Epithelial cell of prostate (primary cell): ENCODE data around the gene RAB38.
A peak's percentile ranks its signal among the peaks of the same experiment; 100 is the strongest.

Experiments
- DNase-seq: peaks from one replicate; pipeline ENCODE4 v3.0.0-alpha.2; 2011; ENCODE audit warnings: low read depth, low spot score
- H3K27ac ChIP-seq: fragments of 450-650 bp; 2 replicates; pipeline ENCODE4 v1.5.1; 2017; ENCODE audit warnings: mild to moderate bottlenecking

RAB38 gene

GRCh38 chr11:88171982-88172381 lies 3.3 kb downstream of the RAB38 start:
- no peak for DNase-seq
- peak overlapping the region; percentile 99 for H3K27ac ChIP-seq

- H3K27ac ChIP-seq: peak overlapping the region; percentile 99
- DNase-seq: no peak
Measured at GRCh38 chr11:88170673-88171072, 4.6 kb downstream of the RAB38 start.

- no peak for DNase-seq
- H3K27ac ChIP-seq: peak overlapping the region; percentile 99
Measured at GRCh38 chr11:88169881-88170280, 5.4 kb downstream of the RAB38 start.

DNA sequence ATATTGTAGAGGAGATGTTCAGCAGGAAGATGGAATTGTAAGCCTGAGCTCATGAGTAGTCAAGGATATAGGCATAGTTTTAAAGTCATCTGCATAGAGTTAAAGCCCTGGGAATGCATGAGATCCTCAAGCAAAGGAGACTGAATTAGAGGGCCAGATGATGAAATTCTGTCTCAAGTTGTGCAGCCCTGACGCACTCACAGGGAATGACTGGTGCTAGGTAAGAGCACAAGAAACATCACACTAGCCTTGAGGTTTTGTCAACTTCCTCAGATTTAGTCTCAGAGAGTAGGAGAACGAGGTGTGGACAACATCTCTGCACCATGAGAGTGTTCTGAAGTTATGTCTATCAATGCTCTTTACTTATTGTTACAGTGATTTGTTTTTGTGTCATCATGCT lies 5.8 kb downstream of the RAB38 start:
- H3K27ac ChIP-seq: peak overlapping the region; percentile 99
- no peak for DNase-seq

- H3K27ac ChIP-seq: peak overlapping the region; percentile 99
- no peak for DNase-seq
Measured at GRCh38 chr11:88167853-88168252, 7.4 kb downstream of the RAB38 start.

GRCh38 chr11:88164806-88165585 lies 10.2 kb downstream of the RAB38 start:
- DNase-seq: no peak
- no peak overlapping the region for H3K27ac ChIP-seq

- no peak overlapping the region for H3K27ac ChIP-seq
- DNase-seq: no peak
Measured at GRCh38 chr11:88164320-88164719, 10.9 kb downstream of the RAB38 start.

DNA sequence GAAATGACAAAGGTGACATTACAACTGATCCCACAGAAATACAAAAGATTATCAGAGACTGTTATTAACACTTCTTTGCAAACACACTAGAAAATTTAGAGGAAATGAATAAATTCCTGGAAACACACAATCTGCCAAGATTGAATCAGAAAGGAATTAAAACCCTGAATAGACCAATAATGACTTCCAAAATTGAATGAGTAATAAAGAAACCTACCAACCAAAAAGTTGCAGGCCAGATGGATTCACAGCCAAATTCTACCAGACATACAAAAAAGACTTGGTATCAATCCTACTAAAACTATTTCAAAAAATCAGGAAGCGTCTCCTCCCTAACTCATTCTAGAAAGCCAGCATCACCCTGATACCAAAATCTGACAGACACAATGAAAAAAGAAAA lies 17.2 kb downstream of the RAB38 start:
- DNase-seq: no peak
- H3K27ac ChIP-seq: no peak overlapping the region

GRCh38 chr11:88157370-88157769 lies 17.9 kb downstream of the RAB38 start:
- no peak overlapping the region for H3K27ac ChIP-seq

GRCh38 chr11:88152381-88152780 lies 22.9 kb downstream of the RAB38 start:
- H3K27ac ChIP-seq: peak overlapping the region; percentile 4
- no peak for DNase-seq

More at GRCh38 chr11:88157370-88157769, 17.9 kb downstream of the RAB38 start:
- DNase-seq: no peak

GRCh38 chr11:88151709-88152265 lies 23.5 kb downstream of the RAB38 start:
- DNase-seq: no peak
- H3K27ac ChIP-seq: no peak overlapping the region

- peak overlapping the region; percentile 2 for H3K27ac ChIP-seq
- DNase-seq: no peak
Measured at GRCh38 chr11:88146106-88146505, 29.1 kb downstream of the RAB38 start.

GRCh38 chr11:88139865-88140264 lies 35.4 kb downstream of the RAB38 start:
- no peak for DNase-seq
- H3K27ac ChIP-seq: no peak overlapping the region

DNA sequence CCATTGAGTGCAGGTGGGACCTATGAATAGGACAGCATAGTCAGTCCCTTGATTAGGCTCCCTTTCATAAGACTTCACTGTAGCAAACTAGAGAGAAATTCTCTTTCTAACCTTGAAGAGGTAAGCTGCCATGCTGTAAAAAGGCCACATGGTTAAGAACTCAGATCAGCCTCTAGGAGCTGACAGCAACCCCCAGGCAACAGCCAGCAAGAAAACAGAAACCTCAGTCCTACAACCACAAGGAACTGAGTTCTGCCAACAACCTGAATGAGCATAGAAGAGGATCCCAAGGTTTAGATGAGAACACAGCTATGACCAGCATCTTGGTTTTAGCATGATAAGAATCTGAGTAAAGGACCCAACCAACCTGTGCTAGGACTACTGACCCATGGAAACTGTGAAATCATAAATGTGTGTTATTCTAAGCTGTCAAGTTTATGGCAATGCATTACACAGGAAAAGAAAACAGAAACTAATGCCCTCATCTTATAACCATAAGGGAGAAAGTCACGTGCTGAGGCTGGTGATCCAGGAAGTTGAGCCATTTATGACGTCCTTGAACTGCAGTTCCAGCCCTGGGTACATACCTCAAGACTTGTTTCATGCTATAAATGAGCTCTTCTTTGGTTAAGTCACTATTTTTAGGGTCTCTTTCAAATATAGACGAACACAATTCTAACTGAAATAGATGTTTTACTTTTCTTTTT lies 43.3 kb downstream of the RAB38 start:
- peak; percentile 0 for DNase-seq
- H3K27ac ChIP-seq: no peak overlapping the region

- DNase-seq: no peak
Measured at GRCh38 chr11:88122956-88123355, 52.3 kb downstream of the RAB38 start.

GRCh38 chr11:88119561-88119960 lies 55.7 kb downstream of the RAB38 start:
- DNase-seq: no peak
- no peak overlapping the region for H3K27ac ChIP-seq

More at GRCh38 chr11:88122956-88123355, 52.3 kb downstream of the RAB38 start:
- H3K27ac ChIP-seq: no peak overlapping the region

DNA sequence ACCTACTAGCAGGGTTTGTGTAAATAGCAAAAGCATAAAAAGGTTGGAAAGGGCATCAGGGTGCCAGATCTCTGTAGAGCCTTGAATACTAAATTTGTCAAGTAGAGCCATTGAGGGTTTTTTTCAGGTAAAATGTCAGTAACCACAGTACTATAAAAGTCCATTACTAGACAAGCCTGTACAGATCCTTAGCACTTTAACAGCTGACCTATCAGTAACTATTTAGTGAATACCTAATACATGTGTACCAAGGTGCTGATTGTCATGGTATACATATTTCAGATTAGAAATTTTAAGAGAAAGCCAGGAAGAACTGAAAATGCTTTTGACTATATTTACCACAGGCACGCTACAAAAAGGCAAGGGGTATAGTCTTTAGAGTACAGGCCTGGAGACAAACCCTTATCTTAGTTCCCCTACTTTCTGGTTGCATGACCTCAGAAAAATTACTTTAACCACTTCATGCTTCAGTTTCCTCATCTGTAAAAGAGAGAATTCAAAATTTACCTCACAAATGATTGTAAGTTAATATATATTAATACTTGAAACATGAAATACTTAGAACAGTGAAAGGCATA lies 57.9 kb downstream of the RAB38 start:
- no peak for DNase-seq
- no peak overlapping the region for H3K27ac ChIP-seq

DNA sequence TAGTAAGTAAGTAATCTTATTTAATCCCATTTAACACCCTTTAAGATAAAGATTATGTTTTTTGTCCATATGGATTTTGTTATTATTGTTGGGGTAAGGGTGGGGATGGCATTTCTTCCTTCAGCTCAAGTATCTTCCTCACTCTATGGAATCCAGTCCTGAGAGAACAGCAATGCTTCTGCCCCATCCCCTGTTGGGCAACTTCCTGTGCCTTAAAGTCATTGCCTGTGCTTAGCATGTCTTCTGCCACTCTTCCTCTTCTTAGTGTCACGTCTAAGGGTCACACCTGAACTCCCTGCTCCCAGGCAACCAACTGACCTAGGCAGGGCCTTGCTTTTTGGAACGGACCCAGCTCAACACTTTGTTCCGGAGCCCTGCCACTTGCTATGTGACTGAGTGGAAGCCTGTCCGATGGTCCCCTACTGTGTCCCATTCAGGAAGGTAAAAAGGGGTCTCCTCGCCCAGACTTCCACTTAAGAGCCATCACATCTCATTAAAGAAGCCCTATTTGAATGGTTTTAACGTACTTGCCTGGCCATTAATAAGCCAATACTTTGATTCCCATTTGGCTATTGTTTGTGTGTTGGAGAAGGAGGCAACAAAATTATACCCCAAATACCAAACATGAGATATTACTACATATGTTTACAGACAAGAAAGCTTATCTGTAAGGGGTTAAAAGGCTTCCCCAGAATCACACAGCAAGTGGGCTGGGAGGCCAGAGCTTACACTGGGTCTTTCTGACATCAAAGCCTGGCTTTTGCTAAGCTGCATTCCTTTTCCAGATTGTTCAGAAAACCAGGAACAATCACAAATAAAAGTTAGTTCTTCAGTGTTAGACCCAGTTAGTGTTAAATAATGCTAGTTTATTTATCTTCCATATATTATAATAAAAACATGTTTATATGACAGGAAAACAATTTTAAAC lies 59.2 kb downstream of the RAB38 start:
- no peak for DNase-seq
- H3K27ac ChIP-seq: no peak overlapping the region

DNA sequence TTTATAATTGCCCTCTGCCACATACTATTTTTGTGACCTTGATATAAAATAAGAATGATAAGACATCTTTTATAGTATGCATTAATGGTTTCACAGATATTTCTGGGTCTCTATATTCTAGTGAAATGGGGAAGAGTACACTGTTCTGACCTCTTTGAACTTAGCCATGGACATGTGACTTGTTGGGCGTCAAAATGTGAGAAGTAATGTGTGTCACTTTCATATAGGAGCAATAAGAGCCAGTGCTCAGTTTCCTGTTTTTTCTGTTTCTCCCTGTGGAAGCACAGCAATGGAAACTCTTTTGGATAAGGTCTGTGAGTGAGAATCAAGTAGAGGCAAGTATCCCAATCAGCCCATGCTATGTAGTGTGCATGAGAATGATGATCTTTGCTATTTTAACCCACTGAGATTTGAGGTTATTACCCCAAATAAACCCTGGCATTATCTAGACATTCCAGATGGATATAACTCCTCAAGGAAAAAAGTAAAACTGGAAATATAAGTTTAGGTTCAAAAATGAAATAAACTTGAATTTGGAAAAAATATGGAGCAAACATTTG lies 60.7 kb downstream of the RAB38 start:
- H3K27ac ChIP-seq: no peak overlapping the region
- no peak for DNase-seq

- no peak for DNase-seq
- H3K27ac ChIP-seq: peak overlapping the region; percentile 80
Measured at GRCh38 chr11:88106666-88107065, 68.6 kb downstream of the RAB38 start.
